IMR-90 (cell line): Measurements from ENCODE around the gene SPINT2.

Experiments
- CEBPB ChIP-seq: IDR thresholded peaks from 2 replicates; pipeline ENCODE4 v1.6.1; 2012; ENCODE audit warnings: low read depth, low read length, improper control_type of control experiment
- CTCF ChIP-seq: conservative IDR thresholded peaks from 2 replicates; pipeline ENCODE4 v1.5.1; 2012; ENCODE audit warnings: mild to moderate bottlenecking, low read depth, low read length, improper control_type of control experiment
- ELK1 ChIP-seq: fragments of 150-350 bp; IDR thresholded peaks from 2 replicates; pipeline ENCODE4 v1.6.1; 2016; ENCODE audit warnings: low read depth, mild to moderate bottlenecking, low read length, moderate library complexity, borderline replicate concordance
- FOS ChIP-seq: fragments of 150-350 bp; IDR thresholded peaks from 2 replicates; pipeline ENCODE4 v1.6.1; 2016; ENCODE audit warnings: low read depth, low read length
- MXI1 ChIP-seq: IDR thresholded peaks from 2 replicates; pipeline ENCODE4 v1.6.1; 2012; ENCODE audit warnings: low read depth, mild to moderate bottlenecking, low read length, moderate library complexity, borderline replicate concordance
- POLR2A ChIP-seq: IDR thresholded peaks from 2 replicates; pipeline ENCODE4 v1.6.1; 2012; ENCODE audit warnings: mild to moderate bottlenecking, low read depth, low read length
- RAD21 ChIP-seq: IDR thresholded peaks from 2 replicates; pipeline ENCODE4 v1.6.1; 2012; ENCODE audit warnings: low read length, improper control_type of control experiment
- RCOR1 ChIP-seq: IDR thresholded peaks from 2 replicates; pipeline ENCODE4 v1.6.1; 2012; ENCODE audit warnings: mild to moderate bottlenecking, low read length, improper control_type of control experiment; ENCODE audit not compliant: insufficient replicate concordance
- RFX5 ChIP-seq: IDR thresholded peaks from 2 replicates; pipeline ENCODE4 v1.8.0; 2012; ENCODE audit warnings: low read depth, mild to moderate bottlenecking, low read length, moderate library complexity
- SMC3 ChIP-seq: fragments of 150-350 bp; IDR thresholded peaks from 2 replicates; pipeline ENCODE4 v1.6.1; 2016; ENCODE audit warnings: low read depth, mild to moderate bottlenecking, antibody characterized with exemption, low read length, moderate library complexity
- USF2 ChIP-seq: fragments of 150-350 bp; IDR thresholded peaks from 2 replicates; pipeline ENCODE4 v1.6.1; 2017; ENCODE audit warnings: mild to moderate bottlenecking, antibody characterized with exemption, low read length, low read depth

- TF ChIP-seq CTCF = no peak
- TF ChIP-seq POLR2A = no peak
- no peak for TF ChIP-seq RAD21
- no peak for TF ChIP-seq RFX5
- no peak for TF ChIP-seq USF2
- no peak for TF ChIP-seq ELK1
- no peak for TF ChIP-seq FOS
- no peak for TF ChIP-seq MXI1
- TF ChIP-seq RCOR1 = no peak
- no peak for TF ChIP-seq CEBPB
- no peak for TF ChIP-seq SMC3
Observed at GRCh38 chr19:38273499-38273898, 9.1 kb downstream of the SPINT2 start.
